GF-D8 (cell line): ENCODE data around the gene PRADC1.
"Not testable (repeated sequence)": the region's sequence is repeated elsewhere in the genome, so short reads cannot be mapped to it uniquely, and the experiment has no call there.

Source experiments
- DNase-seq: peaks from one replicate; lab custom pipeline; 2025; lab: John Stamatoyannopoulos, UW

Gene PRADC1

GRCh38 chr2:73202156-73203054 is 30.6 kb downstream of the PRADC1 start, which contains the start of gene NOTO:
NOTO (plus strand) TSS chr2:73202574; CDS start chr2:73202667, 93 bp downstream.
- no peak for DNase-seq

DNA sequence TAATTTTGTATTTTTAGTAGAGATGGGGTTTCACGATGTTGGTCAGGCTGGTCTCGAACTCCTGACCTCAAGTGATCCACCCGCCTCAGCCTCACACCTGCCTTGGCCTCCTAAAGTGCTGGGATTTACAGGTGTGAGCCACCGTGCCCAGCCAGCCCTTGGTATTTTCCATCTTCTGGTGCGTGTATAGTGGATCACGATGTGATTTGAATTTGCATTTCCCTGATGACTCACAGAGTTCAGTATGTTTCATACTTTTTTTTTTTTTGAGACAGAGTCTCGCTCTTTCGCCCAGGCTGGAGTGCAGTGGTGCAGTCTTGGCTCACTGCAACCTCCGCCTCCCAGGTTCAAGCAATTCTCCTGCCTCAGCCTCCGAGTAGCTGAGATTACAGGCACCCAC is 32.8 kb downstream of the PRADC1 start:
- DNase-seq: not testable (repeated sequence)

DNA sequence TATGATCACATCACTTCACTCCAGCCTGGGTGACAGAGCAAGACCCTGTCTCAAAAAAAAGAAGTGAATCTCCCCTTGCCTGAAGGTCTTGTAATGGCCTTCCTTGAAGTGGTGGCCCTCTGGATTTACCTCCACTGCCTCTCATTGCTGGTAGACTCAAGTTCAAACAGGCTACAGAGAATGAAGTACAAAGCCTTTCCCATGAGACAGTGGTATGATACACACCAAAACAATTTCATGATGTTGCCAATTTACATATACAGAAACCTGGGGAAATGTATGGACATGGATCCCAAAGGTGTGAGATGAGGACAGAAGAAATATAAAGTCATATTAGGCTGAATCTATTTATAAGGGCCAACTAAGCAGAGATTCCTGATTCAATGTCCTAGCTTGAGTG is 35.5 kb downstream of the PRADC1 start:
- no peak for DNase-seq

- DNase-seq: no peak
These were observed 45.5 kb downstream of the PRADC1 start for GRCh38 chr2:73187549-73187948.

DNA sequence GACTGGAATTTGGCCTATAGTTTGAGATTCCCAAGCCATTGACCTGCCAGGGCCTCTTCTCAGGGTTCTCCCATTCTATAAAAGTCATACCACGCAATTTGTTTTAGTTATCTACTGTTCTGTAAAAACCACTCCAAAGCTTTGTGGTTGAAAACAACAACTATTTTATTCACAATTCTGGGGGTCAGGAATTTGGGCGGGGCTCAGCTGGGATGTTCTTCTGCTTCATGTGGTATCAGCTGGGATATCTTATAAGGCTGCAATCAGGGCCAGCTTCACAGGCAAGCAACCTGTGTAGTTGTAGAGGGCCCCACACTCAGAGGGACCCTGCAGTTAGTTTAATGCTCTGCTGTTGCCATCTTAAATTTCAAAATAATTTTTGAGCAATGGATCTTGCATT is 47.1 kb downstream of the PRADC1 start:
- no peak for DNase-seq
